M059J (cell line): ENCODE results near the gene GOLIM4. TPM values are rescaled to one million over a fixed set of nuclear protein-coding genes. Genes with fewer than 3 reads are reported as not detected.
A peak's percentile ranks its signal among the peaks of the same experiment; 100 is the strongest.

ENCODE experiments used
- DNase-seq: peaks from one replicate; pipeline ENCODE4 v3.0.0-alpha.2; 2012; ENCODE audit warnings: low read depth
- total RNA-seq: library from RNA; depleted of rRNA; stranded (reverse); fragments of >200 nt; shearing (Covaris generic); gene quantifications from 2 replicates; pipeline ENCODE4 v1.2.3, GENCODE V29; 2014

The GOLIM4 gene
- total RNA-seq, 1 experiment from 2014 or later: 47.4 TPM

GRCh38 chr3:168100777-168101492 is 5.2 kb upstream of the GOLIM4 start:
- peak; percentile 49 for DNase-seq

GRCh38 chr3:168097381-168097780 is 1.7 kb upstream of the GOLIM4 start:
- no peak for DNase-seq

DNA sequence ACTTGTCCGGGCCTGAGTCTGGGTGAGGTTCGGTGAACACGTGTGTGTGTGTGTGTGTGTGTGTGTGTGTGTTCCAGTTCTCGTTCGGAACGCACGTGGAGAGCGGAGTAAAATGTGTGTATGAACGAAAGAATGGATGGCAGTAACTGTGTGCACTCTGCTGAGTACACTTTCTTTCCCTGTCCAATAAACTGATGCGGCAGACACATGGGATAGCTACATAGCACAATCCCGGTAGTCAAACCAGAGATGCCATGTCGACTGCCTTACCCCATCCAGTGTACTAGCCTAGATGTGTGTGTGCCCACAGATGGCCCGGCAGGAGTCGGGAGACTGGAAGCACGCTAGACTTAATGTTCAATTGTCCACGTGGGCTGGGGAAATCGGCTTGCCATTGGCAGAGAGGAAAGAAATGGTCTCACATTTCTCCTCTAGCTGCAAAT is 507 bp upstream of the GOLIM4 start:
- peak; percentile 95 for DNase-seq

DNA sequence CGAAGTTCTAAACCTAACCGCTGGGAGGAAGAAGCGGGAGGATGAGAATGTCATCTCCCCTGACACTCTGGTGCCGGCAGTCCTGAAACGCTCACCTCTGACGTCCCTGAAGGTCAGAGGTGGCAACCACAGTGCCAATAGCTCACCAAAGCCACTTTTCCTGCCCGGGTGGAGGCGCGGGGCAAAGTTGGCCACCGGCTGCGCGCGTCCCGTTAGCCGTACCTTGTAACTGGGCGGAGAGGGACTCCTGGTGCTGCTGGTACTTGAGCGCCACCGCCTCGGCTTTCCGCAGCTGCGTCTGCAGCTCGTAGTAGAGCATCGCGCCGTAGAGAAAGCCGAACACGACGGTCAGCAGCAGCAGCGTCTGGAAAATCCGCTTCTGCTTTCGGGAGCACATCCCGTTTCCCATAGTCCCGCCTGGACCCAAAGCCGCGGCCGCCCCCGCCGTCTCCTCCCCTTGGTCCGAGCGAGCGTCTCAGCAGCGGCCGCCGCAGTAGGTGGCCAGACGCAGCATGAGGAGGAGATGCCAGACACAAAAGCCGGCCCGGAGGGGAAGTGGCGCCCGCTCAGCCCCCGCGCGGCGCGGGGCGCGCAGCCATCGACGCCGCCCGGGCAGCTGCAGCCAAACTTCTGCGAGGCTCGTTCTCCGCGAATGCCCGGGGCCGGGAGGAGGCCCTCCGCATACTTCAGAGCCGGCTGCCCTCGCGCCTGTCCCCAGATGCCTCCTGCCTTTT is 680 bp downstream of the GOLIM4 start:
- peak; percentile 89 for DNase-seq

DNA sequence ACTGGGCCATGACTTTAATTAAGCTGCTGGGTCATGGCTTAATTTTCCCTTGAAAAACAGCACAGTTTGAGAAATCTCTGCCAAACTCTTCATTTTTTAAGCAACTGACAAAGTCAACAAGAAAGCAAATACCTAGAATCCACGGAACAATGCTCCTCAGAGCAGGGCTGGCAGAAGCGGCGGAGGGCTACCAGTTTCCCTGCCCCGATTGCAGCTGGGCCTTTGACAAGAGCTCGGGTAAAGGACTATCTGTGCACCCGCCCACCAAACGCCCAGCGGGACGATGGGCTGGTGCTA is 1.2 kb downstream of the GOLIM4 start:
- no peak for DNase-seq

DNA sequence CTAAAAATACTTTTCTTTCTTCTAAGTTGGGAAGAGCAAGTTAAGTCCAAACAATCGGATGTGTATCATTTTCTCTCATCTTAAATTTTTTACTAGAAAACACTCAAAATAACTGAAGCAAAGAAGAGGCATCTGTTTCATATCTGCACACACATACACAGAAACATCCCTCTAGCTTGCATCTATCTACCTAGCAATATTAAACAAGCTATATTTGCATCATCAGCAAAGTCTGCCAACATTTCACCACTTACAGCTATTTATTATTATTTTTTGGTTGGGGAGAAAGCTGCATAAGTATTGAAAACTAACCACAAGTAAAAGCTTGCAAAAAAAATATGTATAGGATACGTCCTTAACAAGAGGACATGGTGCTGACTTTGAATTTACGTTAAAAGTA is 1.9 kb downstream of the GOLIM4 start:
- DNase-seq: no peak

GRCh38 chr3:168093229-168093628 is 2.5 kb downstream of the GOLIM4 start:
- peak; percentile 27 for DNase-seq

DNA sequence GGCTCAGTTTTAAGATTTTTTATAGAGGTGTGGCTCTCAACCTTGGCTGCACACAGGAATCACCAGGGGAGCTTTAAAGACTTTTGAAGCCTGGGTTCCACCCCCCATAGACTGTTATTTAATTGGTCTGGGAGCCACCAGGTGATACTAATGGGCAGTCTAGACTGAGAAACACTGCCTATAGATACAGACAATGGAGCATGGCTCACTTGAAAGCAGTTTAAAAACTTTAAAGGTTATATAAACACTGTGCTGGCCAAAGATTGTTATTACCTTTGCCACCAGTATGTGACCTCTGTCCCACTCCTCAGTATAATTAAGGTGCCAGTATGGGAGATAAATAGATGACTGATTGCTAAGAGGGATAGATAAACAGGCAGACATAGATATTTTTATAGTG is 3.8 kb downstream of the GOLIM4 start:
- DNase-seq: no peak

- no peak for DNase-seq
Observed at GRCh38 chr3:168091302-168091858, 4.3 kb downstream of the GOLIM4 start.

DNA sequence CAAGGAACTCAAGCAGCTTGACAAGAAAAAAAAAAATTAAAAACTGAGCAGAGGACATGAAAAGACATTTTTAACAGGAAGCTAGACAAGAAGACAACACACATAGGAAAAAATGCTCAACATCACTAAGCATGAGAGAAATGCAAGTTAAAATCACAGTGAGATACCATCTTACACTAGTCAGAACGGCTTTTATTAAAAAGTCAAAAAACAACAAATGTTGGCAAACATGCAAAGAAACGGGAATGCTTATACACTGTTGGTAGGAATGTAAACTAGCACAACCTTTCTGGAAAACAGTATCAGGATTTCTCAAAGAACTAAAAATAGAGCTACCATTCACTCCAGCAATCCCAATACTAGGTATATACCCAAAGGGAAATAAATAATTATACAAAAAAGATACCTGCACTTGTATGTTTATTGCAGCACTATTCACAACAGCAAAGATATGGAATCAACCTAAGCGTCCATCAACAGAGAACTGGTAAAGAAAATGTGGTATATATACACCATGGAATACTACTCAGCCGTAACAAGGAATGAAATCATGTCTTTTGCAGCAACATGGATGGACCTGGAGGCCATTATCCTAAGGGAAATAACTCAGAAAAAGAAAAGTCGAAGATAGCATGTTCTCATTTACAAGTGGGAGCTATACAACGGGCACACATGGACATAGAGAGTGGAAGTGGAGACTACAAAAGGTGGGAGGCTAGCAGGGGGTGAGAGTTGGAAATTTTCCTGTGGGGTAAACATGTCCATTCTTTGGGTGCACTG is 5.2 kb downstream of the GOLIM4 start:
- no peak for DNase-seq

GRCh38 chr3:168089179-168089771 is 6.4 kb downstream of the GOLIM4 start:
- DNase-seq: no peak

- peak; percentile 60 for DNase-seq
Observed at GRCh38 chr3:168088106-168088720, 7.5 kb downstream of the GOLIM4 start.

DNA sequence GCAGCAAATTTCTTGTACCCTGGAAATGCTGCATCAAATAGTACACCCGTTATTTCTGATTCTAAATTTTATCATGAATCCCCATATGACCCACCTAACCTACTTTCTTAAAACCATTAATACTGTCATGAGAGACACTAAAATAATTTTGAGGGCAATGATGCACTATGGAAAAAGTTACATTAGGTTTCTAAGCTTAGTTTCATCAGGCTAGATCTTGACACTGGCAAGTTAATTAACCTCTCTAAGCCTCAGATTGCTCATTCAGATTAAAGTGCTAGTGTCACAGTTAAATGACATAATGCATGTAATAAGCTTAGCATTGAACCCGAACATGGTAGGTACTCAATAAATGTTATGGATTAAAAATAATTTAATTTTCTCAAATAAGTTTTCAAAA is 8.2 kb downstream of the GOLIM4 start:
- no peak for DNase-seq

- no peak for DNase-seq
Observed at GRCh38 chr3:168086541-168087260, 9.0 kb downstream of the GOLIM4 start.

GRCh38 chr3:168085491-168086119 is 10.1 kb downstream of the GOLIM4 start:
- DNase-seq: peak; percentile 69

GRCh38 chr3:168083906-168084305 is 11.8 kb downstream of the GOLIM4 start:
- DNase-seq: no peak

DNA sequence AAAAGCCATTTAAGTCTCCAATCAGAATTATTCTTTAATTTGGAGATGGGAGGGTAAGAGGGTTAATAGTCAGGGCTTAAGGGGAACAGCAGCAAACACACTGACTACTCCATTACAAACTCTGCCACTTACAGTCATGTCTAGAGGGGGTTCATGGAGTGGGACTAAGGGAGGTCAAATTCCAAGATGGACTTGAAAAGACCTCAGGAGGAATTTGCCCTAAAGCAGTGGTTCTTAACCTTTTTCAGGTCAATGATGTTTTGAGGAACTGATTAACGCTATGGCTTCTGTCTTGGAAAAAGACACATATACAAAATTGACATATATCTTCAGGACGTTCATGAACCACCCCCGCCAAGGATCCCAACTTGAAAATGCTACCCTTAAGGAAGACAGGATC is 13.9 kb downstream of the GOLIM4 start:
- DNase-seq: peak; percentile 18

DNA sequence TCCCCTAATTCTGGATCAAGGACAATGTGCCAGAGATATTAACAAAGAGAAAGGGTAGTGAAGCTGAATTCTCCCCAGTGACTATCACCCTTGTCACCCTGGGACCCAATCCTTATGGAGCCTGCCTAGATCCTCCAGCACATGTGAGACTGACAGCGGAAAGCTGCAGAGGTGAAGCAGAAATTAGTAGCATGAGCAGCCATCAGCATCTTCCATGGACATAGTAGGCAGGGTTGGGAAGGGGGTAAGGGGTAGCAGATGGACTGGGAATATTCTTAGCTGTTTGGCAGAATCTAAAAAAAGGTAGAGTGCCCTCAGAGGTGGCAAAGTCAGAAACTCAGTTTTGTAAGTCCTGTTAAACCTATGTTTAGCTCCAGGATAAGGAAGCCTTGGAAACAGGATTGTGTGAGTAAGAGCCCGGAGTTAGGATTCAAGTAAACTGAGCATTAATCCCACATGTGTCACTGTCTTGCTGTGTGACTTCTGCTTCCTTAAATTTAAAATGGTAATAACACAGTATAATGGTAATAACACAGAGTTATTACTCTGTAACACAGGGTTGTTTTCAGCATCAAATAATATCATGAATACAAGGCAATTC is 14.5 kb downstream of the GOLIM4 start:
- peak; percentile 70 for DNase-seq

DNA sequence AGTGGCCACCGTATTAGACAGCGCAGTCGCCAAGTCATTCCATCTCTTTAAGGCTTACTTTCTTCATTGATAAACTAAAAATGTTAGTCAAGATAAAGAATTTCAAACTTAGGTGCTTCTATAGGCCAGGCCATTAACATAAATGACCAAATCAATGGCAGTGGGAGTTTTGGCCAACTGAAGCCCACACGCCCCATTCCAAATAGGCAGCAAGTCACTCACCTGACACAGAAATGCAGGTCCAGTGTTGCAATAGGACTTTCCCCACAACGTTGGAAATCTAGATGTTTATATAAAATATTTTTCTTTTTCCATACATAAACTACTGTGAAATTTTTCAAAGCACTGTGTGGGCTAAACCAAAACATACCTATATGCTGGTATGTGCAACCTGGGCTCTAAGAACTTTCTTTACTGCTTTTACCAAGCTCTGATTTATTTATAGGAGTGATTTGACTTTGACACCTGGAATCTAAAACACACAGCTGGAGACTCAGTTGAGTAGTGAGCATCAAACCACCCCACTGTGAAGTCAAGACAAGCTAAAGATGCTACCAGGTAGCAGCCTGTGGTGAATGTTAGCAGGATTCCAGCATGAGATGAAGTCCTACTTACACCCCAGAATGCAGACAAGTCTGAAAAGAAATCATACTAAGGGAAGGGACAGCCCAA is 15.1 kb downstream of the GOLIM4 start:
- DNase-seq: no peak
